Activated CD8-positive, alpha-beta memory T cell treated with anti-CD3 and anti-CD28 coated beads, Interleukin-2, amount 10 ng/mL, durations not matched to agents 7 days and 5 days (primary cell): ENCODE results near the gene COQ8B. TPM values are rescaled to one million over a fixed set of nuclear protein-coding genes. Genes with fewer than 3 reads are reported as not detected.

ENCODE experiments used
- ATAC-seq: fragments of 150-1000 bp; cut with Tn5 transposase; one replicate; pipeline ENCODE4 v1.10.0; 2021; ENCODE audit warnings: moderate library complexity
- CTCF ChIA-PET: fragments of 350-600 bp; sonication (Branson Sonifier 250); formaldehyde crosslinking; loops from one replicate; lab custom pipeline; 2021; ENCODE audit warnings: antibody characterized with exemption; lab: Charles Lee
- DNase-seq: peaks from one replicate; pipeline ENCODE4 v3.0.0-alpha.2; 2020
- H3K27ac Mint-ChIP-seq: one replicate; pipeline ENCODE4 v1.8.0; 2021; ENCODE audit warnings: mild to moderate bottlenecking, mixed read lengths
- H3K27me3 Mint-ChIP-seq: one replicate; pipeline ENCODE4 v1.8.0; 2021; ENCODE audit warnings: mixed read lengths
- H3K36me3 Mint-ChIP-seq: one replicate; pipeline ENCODE4 v1.8.0; 2021; ENCODE audit warnings: mild to moderate bottlenecking, mixed read lengths
- H3K4me1 Mint-ChIP-seq: one replicate; pipeline ENCODE4 v1.8.0; 2021; ENCODE audit warnings: mixed read lengths
- H3K4me3 Mint-ChIP-seq: one replicate; pipeline ENCODE4 v1.8.0; 2021; ENCODE audit warnings: mild to moderate bottlenecking, moderate library complexity, mixed read lengths
- H3K9me3 Mint-ChIP-seq: one replicate; pipeline ENCODE4 v1.8.0; 2022; ENCODE audit warnings: low read depth, mixed read lengths
- total RNA-seq, 2 experiments: library from RNA; stranded (reverse); gene quantifications; one replicate each; pipeline ENCODE4 v1.2.3, GENCODE V29; 2021

The COQ8B gene
- total RNA-seq, 2 experiments from 2014 or later = 28.0 to 30.9 TPM

DNA sequence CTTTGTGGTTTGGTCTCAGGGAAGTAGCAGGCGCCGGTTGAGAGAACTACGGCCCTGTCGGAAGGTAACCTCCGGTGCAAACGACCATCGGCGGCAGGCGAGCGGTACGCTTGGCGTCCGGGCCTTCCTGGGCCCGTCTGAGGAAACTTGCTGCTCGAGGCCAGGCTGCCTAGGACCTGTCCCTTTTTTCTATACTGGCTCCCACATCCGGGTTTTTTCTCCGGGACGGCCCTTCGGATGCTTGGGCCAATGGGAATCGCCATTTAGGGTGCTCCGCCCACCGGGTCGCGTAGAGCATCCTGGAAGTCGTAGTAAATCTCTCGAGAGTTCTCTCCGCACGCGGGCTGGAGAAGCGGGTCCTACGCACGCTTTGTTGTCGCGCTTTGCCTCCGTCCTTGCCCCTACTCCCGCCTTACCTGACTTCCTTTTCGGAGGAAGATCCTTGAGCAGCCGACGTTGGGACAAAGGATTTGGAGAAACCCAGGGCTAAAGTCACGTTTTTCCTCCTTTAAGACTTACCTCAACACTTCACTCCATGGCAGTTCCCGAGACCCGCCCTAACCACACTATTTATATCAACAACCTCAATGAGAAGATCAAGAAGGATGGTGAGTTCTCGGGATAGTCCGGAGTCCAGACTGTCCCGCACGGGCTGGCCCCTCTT lies 34.3 kb upstream of the COQ8B start, which contains the start of gene SNRPA:
Gene SNRPA (plus strand): TSS at position 330 of the 664 bp plus-strand sequence. CDS start 206 bp downstream, at position 536.
- no peaks in the 10 kb centered on the region for H3K27me3 Mint-ChIP-seq
- H3K27ac Mint-ChIP-seq = peak within 1 kb of the TSS; percentile 100
- H3K36me3 Mint-ChIP-seq = peaks cover 35% of the 10 kb centered on the region
- peak within 1 kb of the TSS; percentile 93 for H3K4me3 Mint-ChIP-seq
- H3K4me1 Mint-ChIP-seq = peaks cover 43% of the 10 kb centered on the region
- peak; percentile 76 for ATAC-seq
- no peaks in the 10 kb centered on the region for H3K9me3 Mint-ChIP-seq
- CTCF ChIA-PET = interaction anchor here (0.7 to 3.8 kb wide), 8 partner anchors 21 to 88 kb away, joined by 3 to 15 read pairs (median 4); partner anchors contain the start of genes COQ8B, ITPKC and RAB4B
- DNase-seq = peak; percentile 99

DNA sequence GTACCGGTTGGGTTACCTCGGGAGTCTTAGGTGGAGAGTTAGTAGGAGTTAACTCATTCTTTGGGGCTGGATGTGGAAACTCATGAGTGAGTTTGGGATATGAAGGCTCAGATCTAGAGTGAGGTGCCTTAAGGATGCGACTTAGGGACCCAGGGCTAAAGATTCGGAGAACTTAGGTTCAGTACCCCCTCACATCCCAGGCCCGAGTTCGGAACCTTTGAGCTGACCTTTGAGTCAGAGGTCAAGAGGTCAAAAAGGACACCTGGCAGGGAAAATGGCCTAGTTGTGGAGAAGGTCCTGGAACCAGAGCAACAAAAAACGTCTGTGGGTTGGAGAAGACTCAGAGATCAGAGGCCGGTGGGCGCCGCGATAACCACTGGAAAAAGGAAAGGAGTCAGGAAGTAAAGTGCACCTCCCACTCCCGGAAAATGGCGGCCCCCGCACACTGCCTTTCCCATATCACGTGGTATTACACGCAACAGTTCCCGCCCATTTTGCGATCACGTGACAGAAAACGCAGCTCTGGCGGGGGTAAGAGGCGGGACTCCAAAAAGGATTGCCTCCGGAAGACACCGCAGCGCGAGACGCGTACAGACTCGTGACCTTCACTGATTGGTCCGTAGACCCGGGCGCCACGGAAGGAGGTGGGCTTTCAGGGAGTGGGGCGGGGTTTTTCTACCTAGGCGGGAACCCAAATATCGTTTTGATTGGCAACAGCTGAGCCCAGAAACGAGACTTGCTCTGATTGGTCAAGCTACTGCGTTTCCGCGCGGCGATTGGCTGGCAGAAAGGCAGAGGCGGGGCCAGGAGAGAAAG lies 33.6 kb upstream of the COQ8B start, which contains the start of gene ACTMAP:
Gene ACTMAP (minus strand): TSS at position 420 of the 816 bp plus-strand sequence. CDS start 674 bp downstream, outside the sequence.
- Mint-ChIP-seq H3K4me3 (peak within 1 kb of the TSS; percentile 93), H3K27ac (peak within 1 kb of the TSS; percentile 100), H3K4me1 (peaks cover 36% of the 10 kb centered on the region), H3K36me3 (peaks cover 29% of the 10 kb centered on the region), H3K27me3 (no peaks in the 10 kb centered on the region), H3K9me3 (no peaks in the 10 kb centered on the region)
- CTCF ChIA-PET = interaction anchor here (0.7 to 3.8 kb wide), 7 partner anchors 21 to 87 kb away, joined by 3 to 15 read pairs (median 5); partner anchors contain the start of genes COQ8B, ITPKC and RAB4B
- DNase-seq (peak; percentile 100), ATAC-seq (peak; percentile 86)

DNA sequence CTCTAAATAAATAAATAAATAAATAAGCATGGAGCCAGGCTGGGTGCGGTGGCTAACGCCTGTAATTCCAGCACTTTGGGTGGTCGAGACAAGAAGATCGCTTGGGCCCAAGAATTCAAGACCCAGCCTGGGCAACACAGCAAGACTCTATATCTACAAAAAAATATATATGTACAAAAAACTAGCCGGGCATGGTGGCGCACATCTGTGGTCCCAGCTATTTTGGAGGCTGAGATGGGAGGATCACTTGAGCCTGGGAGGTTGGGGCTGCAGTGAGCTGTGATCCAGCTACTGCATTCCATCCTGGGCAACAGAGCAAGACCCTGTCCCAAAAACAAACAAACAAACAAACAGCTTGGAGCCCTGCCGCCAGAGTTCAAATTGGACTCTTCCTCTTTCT lies 30.9 kb upstream of the COQ8B start:
- ATAC-seq (no peak), DNase-seq (no peak)
- CTCF ChIA-PET = interaction anchor here (1.1 kb wide), 1 partner anchor 59 kb away, joined by 3 read pairs; no protein-coding TSS in a partner anchor
- no peaks in the 10 kb centered on the region for H3K27me3 Mint-ChIP-seq
- peaks cover 13% of the 10 kb centered on the region for H3K36me3 Mint-ChIP-seq
- H3K4me1 Mint-ChIP-seq = peaks cover 19% of the 10 kb centered on the region
- H3K4me3 Mint-ChIP-seq = no peak overlapping the region
- H3K27ac Mint-ChIP-seq = peak overlapping the region; percentile 36
- no peaks in the 10 kb centered on the region for H3K9me3 Mint-ChIP-seq

DNA sequence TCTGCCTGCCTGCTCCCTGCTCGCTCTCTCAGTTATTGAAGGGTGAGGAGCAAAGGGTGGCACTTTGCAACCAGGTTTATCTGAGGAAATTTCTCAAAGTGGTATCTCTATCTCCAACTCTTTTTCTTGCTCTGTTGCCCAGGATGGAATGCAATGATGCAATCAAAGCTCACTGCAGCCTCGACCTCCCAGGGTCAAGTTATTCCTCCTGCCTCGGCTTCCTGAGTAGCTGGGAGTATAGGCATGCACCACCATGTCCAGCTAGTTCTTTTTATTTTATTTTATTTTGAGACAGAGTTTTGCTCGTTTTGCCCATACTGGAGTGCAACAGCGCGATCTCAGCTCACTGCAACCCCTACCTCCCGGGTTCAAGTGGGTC lies 28.7 kb upstream of the COQ8B start:
- CTCF ChIA-PET = interaction anchor here (0.6 to 2.1 kb wide), 5 partner anchors 11 to 524 kb away, joined by 3 to 8 read pairs (median 4); partner anchors contain the start of gene RAB4B
- peaks cover 18% of the 10 kb centered on the region for H3K4me1 Mint-ChIP-seq
- H3K27me3 Mint-ChIP-seq = no peaks in the 10 kb centered on the region
- no peaks in the 10 kb centered on the region for H3K36me3 Mint-ChIP-seq
- H3K9me3 Mint-ChIP-seq = no peaks in the 10 kb centered on the region
- DNase-seq (no peak), ATAC-seq (no peak)
- no peak overlapping the region for H3K4me3 Mint-ChIP-seq
- no peak overlapping the region for H3K27ac Mint-ChIP-seq

GRCh38 chr19:40744554-40745401 lies 28.1 kb upstream of the COQ8B start:
- CTCF ChIA-PET = interaction anchor here (0.6 to 2.1 kb wide), 10 partner anchors 12 to 81 kb away, joined by 3 to 8 read pairs (median 4); partner anchors contain the start of gene RAB4B
- no peak overlapping the region for H3K27ac Mint-ChIP-seq

DNA sequence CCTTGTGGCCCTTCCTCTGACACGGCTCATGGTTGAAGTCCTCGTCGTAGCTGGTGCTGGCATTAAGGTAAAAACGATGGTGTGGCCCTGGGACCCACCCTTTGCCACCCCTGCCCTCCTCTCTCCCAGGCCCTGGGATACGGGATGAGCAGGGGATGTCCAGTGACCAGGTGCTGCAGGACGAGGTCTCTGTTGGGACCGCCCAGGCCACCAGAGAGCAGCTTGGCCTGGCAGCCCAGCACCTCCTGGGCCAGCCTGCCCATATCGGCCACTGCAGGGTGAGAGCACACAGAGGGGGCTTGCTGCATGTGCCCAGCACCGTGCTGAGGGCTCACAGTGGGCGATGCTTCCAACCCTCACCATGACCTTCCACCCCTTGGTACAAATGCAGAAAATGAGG lies 27.2 kb upstream of the COQ8B start:
- ATAC-seq (no peak), DNase-seq (no peak)
- no peaks in the 10 kb centered on the region for H3K36me3 Mint-ChIP-seq
- no peaks in the 10 kb centered on the region for H3K9me3 Mint-ChIP-seq
- CTCF ChIA-PET = interaction anchor here (0.6 to 2.1 kb wide), 10 partner anchors 9 to 380 kb away, joined by 3 to 8 read pairs (median 4); partner anchors contain the start of gene RAB4B
- no peak overlapping the region for H3K27ac Mint-ChIP-seq
- peaks cover 9% of the 10 kb centered on the region for H3K4me1 Mint-ChIP-seq
- H3K27me3 Mint-ChIP-seq = no peaks in the 10 kb centered on the region
- H3K4me3 Mint-ChIP-seq = no peak overlapping the region

More at GRCh38 chr19:40744554-40745401, 28.1 kb upstream of the COQ8B start:
- H3K36me3 Mint-ChIP-seq = no peaks in the 10 kb centered on the region
- H3K9me3 Mint-ChIP-seq = no peaks in the 10 kb centered on the region
- DNase-seq (peak; percentile 63), ATAC-seq (peak; percentile 56)
- H3K4me3 Mint-ChIP-seq = no peak overlapping the region
- H3K4me1 Mint-ChIP-seq = peaks cover 15% of the 10 kb centered on the region
- H3K27me3 Mint-ChIP-seq = no peaks in the 10 kb centered on the region

DNA sequence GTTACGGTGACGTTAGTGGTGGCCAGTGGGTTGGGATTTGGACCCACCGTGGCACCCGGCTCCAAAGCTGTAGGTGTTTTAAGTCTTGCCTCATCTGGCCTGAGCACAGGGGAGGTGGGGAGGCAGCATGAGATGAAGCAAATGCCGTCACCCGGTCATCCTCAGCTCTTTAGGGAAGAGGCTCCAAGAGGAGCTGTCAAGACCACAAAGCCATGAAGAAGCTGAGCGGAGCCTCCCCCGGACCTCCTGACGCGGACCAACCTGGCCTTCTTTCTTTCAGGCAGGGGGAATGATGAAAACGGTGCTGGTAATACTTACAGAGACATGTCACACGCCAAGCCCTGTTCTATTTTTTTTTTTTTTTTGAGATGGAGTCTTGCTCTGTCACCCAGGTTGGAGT lies 26.2 kb upstream of the COQ8B start:
- DNase-seq (no peak), ATAC-seq (no peak)
- Mint-ChIP-seq H3K27ac (no peak overlapping the region), H3K27me3 (no peaks in the 10 kb centered on the region), H3K36me3 (no peaks in the 10 kb centered on the region), H3K4me1 (peaks cover 6% of the 10 kb centered on the region), H3K9me3 (no peaks in the 10 kb centered on the region), H3K4me3 (no peak overlapping the region)
- CTCF ChIA-PET = interaction anchor here (1.1 to 2.4 kb wide), 6 partner anchors 10 to 77 kb away, joined by 3 to 9 read pairs (median 6); no protein-coding TSS in a partner anchor

DNA sequence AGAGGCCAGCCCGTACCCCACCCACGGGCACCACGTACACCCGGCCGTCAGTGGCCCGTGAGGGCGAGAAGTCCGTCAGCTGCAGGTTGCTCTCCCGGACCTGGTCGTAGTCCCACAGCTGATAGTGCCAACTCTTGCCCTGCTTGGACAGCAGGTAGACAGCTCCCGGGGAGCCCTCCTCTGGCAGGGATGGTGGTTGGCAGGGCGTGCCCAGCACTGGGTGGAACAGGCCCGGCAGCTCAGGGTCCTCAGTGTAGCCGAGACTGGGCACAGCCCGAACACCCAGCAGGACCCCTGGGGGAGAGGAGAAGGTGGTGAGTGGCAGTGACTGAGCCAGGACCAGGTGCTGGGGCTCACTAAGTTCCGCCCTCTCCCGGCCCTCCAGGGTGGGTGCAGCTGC lies 25.8 kb upstream of the COQ8B start:
- H3K27ac Mint-ChIP-seq = no peak overlapping the region
- H3K27me3 Mint-ChIP-seq = no peaks in the 10 kb centered on the region
- DNase-seq (no peak), ATAC-seq (no peak)
- CTCF ChIA-PET = interaction anchor here (1.3 to 2.4 kb wide), 2 partner anchors 20 to 64 kb away, joined by 3 to 9 read pairs; no protein-coding TSS in a partner anchor
- H3K36me3 Mint-ChIP-seq = peaks cover 2% of the 10 kb centered on the region
- H3K4me3 Mint-ChIP-seq = no peak overlapping the region
- no peaks in the 10 kb centered on the region for H3K9me3 Mint-ChIP-seq
- H3K4me1 Mint-ChIP-seq = peaks cover 5% of the 10 kb centered on the region

DNA sequence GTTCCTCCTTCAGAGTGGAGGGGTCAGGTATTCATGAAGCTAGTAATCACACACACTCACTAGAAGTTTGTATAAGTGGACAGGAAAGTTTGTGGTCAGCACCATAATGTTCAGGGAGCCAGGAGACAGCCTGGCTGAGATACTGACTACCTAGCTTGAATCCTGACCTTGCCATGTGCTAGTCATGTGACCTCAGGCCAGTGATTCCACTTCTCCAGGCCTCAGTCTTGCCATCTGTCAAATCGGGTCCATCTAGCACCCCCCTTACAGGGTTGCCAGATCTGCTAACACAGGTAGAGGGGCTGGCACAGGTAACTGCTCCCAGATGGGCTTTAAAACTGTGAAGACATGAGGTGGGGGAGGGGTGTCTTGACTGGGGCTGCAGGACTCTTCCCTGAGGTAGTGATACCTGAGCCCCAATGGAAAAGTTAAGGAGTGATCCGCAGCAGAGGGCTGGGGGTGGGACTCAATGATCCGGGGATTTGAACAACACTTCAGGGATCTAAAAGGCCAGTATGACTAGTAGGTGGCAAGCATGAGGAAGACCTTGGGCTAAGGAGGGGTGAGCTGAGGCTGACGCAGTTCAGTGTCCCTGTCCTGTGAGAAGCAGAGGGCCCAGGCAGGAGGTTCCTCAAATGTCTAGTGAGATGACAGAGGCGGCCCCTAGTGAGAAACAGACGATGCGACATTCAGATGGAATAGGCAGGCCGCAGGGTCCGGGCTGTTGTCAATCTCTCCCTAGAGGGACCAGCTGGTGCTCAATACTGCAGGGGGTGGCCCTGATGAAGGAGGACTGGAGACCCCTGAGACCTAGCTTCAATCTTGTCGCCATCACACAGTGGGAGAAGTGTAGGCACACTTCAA lies 25.1 kb upstream of the COQ8B start:
- Mint-ChIP-seq H3K27me3 (no peaks in the 10 kb centered on the region), H3K4me1 (peaks cover 5% of the 10 kb centered on the region), H3K27ac (no peak overlapping the region), H3K36me3 (peaks cover 3% of the 10 kb centered on the region), H3K9me3 (no peaks in the 10 kb centered on the region), H3K4me3 (no peak overlapping the region)
- DNase-seq (no peak), ATAC-seq (no peak)
- CTCF ChIA-PET = interaction anchor here (1.3 to 2.4 kb wide), 2 partner anchors 19 to 65 kb away, joined by 3 to 9 read pairs; no protein-coding TSS in a partner anchor

- no peaks in the 10 kb centered on the region for H3K9me3 Mint-ChIP-seq
- DNase-seq = no peak
- no peak overlapping the region for H3K27ac Mint-ChIP-seq
- no peak for ATAC-seq
- no peaks in the 10 kb centered on the region for H3K27me3 Mint-ChIP-seq
- H3K36me3 Mint-ChIP-seq = peaks cover 4% of the 10 kb centered on the region
- CTCF ChIA-PET = interaction anchor here (0.7 to 2.4 kb wide), 2 partner anchors 66 to 79 kb away, joined by 3 to 9 read pairs; no protein-coding TSS in a partner anchor
- H3K4me3 Mint-ChIP-seq = no peak overlapping the region
- peaks cover 5% of the 10 kb centered on the region for H3K4me1 Mint-ChIP-seq
These were observed 24.1 kb upstream of the COQ8B start for GRCh38 chr19:40740747-40741146.

GRCh38 chr19:40739871-40740703 lies 23.4 kb upstream of the COQ8B start:
- Mint-ChIP-seq H3K27ac (no peak overlapping the region), H3K4me3 (no peak overlapping the region), H3K36me3 (peaks cover 8% of the 10 kb centered on the region), H3K27me3 (no peaks in the 10 kb centered on the region), H3K4me1 (peaks cover 5% of the 10 kb centered on the region), H3K9me3 (no peaks in the 10 kb centered on the region)
- ATAC-seq (no peak), DNase-seq (no peak)
- CTCF ChIA-PET = interaction anchor here (0.7 to 2.4 kb wide), 2 partner anchors 67 to 80 kb away, joined by 3 to 9 read pairs; no protein-coding TSS in a partner anchor
